ENCODE data around the gene NR2E1.

The NR2E1 gene

DNA sequence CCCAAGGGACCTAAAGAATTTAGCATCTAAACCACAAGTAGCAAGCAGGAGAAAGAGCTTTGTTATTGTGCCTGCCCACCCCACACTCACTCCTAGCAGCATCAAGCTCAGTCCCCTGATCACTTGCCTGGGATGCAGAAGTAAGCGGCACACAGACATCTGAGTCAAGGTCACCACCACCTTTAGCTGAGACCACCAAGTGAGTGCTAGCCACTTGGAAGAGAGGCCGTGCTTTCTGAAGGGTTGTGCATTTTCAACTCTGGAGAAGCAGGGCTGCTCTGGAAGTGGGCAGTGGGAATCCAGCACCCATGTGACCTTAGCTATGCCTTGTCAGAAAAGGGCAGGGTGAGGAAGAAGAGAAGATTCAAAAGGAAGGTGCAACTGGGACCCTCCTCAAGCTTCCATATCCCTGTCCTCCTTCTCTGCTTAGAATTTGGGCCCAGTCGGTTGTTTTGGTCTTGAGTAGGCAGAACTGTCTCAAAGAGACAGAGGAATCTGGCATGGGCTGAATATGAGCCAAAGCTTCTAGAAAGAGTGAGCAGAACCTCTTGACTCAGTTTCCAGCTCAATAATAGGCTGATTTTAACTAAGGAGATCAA, 6.2 kb downstream of the NR2E1 start:
- ATAC-seq, result no peak

DNA sequence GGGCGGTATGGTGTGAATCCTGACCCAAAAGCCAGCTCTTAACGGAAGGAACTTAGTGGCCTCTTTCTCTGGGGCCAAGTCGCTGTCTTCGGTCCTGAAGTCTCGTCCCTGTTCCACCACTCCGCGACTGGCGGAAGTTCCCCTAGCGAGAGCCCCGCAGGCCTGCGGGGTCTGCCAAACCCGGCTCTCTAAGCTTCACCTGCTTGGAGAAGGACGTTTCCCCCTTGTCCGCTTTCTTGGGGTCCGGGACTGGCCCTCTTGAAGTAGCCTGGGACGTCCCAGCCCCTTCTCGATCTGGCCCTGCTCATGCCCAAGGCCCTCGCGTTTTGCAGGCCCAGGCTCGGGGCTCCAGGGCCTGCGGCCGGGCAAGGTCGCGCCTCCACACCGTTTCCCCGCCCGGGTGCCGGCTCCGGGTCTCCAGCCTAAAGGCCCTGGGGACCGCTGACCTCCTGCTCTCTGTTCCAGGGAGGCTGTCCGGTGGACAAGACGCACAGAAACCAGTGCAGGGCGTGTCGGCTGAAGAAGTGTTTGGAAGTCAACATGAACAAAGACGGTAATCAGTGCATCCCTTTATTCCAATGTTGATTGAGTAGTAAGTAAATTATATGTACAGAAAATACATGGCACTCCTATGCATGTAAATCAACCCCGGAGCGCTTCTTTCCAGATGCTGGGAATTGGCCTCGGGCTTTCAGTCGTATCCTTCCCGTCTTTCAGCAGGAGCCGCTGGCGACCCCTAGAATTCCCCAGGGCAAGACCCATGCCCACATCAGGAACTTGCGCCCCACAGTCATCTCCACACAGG, 8.8 kb downstream of the NR2E1 start:
- no peak for ATAC-seq

DNA sequence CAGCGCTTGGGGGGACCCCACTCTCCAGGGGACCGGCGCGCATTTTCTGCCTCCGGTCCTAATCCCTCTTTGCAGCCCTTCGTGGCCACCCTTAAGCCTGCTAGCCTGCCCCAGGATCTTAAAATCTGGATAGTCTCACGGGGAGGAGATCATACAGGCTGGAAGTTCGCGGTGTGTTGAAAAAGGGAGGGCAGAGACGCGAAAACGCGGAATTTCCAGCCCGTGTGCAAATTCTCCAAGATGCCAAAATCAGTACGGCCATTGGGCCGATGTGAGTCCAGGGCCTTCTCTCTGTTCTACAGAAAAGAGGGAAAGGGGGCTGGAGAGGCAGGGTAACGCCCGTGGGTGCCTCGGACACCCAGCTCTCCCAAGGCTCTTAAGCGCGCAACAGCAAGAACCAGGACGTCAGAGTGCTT, 9.4 kb downstream of the NR2E1 start:
- ATAC-seq, result no peak

DNA sequence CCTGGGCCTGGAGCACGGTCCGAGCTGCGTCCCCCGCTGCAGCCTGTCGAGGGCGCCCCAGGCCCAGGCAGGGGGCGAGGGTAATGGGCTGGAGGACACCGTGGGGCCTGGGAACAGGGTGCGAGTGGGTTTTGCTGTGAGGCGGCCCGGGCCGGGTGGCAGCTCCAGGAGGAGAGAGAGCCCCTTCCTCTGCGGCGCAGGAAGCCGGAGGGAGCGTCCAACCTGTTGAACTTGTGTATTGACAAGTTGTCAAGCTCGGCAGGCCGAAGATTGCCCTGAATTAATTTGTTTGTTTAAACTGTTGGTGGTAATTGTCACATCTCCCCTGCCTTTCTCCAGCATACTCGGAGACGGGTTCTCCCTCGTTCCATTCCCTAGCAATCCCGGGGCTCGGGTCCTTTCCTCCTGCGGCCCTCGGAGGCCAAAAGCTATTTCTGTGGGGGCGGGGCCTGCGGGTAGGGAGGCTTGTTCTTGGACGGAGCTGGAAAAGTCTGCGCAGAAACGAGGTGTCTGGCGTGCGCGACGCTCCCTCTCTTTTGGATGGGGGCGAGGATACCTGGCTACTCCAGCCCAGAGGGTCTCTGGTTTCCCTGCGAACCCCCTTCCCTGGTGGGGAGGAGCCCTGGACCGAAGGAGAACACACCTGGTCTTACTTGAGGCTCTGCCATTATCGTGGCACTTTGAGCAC, 9.9 kb downstream of the NR2E1 start:
- no peak for ATAC-seq

DNA sequence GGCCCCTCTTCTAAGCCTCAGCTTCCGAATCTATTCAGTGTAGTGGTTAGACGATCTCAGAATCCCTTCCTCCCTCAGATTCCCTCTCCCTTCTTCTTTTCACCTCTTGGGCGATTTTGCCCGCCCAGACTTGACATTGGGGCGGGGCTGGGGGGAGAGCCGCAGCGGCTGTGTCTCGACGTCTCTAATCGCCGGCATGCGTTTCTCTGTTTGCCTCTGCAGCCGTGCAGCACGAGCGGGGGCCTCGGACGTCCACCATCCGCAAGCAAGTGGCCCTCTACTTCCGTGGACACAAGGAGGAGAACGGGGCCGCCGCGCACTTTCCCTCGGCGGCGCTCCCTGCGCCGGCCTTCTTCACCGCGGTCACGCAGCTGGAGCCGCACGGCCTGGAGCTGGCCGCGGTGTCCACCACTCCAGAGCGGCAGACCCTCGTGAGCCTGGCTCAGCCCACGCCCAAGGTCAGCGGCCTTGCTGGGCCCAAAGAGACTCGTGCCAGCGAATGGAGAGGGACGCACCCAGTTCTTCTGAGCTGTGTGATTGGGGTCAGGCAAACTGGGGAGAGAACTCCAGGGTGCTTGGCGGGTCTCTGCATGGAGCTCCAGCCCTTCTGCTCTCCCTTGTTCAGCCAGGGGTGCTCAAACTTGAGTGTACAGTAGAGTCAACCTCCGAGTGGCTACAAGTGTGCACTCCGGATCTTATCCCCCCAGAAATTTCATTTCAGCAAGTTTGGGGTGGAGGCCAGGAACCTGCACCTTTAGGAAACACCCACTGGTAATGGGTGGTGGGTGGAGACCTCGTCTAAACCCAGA, 10.7 kb downstream of the NR2E1 start:
- no peak for ATAC-seq

DNA sequence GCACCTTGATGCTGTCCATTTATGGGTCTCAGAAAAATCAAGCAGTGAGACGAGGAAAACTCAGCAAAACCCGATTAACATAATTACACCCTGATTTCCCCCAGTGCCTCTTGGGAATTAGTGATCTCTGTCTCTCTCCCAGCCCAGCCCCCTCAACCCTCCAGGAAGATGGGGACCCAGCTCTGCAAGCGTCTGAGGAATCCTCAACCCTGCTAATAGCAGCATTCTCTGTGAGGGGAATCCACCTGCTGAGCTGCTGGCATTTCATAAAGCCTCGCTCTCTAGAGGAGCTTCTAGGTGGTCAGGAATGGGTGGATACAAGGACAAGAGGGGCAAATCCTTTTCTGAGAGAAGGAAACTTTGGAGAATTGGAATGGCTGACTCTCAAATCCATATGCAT, 13.9 kb downstream of the NR2E1 start:
- ATAC-seq, result no peak

DNA sequence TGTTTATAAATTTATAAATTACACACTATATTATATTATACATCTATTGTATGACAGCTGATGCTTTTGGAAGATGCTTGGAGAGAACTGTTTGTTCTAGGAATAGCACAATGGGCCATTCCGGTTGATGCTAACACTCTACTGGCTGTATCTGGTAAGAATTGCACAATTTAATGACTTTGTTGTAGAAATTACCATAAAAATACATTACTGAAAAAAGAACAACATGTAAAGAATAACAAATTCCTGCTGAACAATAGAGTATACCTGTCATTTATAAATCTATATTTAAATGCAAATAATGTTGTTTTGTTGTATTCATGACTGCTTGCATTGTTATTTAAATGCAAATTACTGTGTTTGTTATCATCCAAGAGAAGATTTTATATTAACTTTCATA, 14.4 kb downstream of the NR2E1 start:
- no peak for ATAC-seq

- no peak for ATAC-seq
Observed at GRCh38 chr6:108180776-108181175, 15.0 kb downstream of the NR2E1 start.

DNA sequence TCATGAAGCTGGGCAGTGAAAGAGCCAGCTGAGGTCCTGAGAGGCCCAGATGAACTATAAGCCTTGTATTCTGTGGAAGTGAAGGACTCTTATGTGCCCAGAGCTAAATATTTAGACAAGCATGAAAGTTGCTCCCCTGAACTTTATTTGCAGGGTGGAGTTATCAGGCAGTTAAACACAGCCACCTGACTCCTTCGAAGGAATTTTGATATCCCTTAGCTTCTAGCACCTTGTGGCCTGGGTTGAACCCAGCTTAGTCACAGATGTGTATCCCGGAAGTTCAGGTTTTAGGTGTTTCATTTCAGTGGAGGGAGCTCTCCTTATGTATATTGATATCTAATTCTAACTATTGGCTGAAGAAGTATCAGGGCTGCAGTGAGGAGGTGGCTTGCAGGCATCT, 20.4 kb downstream of the NR2E1 start:
- ATAC-seq, result no peak

DNA sequence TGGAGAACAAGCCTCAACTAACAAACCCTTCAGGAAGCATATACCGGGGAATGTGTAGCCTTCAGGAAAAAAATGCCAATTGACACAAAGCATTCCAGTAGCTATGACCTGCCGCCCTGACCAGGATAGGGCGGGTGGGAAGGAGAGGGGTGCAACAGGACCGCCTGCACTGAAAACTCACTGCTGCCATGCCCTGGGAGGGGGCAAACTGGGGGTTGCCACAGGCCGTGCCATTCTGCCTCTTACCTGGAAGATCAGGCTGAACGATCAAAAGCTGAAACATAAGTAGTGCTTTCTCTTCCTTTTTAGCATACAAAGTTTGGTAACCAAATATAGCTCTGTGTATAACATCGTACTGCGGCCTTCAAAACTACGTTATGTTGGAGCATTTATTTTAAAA, 21.7 kb downstream of the NR2E1 start:
- ATAC-seq, result no peak

- no peak for ATAC-seq
Observed at GRCh38 chr6:108193131-108193530, 27.3 kb downstream of the NR2E1 start.

GRCh38 chr6:108193835-108194234, 28.0 kb downstream of the NR2E1 start:
- no peak for ATAC-seq

- no peak for ATAC-seq
Observed at GRCh38 chr6:108194503-108194902, 28.7 kb downstream of the NR2E1 start.

GRCh38 chr6:108195209-108195608, 29.4 kb downstream of the NR2E1 start:
- no peak for ATAC-seq

- no peak for ATAC-seq
Observed at GRCh38 chr6:108198761-108199498, 33.1 kb downstream of the NR2E1 start.

GRCh38 chr6:108200186-108200585, 34.4 kb downstream of the NR2E1 start:
- ATAC-seq, result no peak

DNA sequence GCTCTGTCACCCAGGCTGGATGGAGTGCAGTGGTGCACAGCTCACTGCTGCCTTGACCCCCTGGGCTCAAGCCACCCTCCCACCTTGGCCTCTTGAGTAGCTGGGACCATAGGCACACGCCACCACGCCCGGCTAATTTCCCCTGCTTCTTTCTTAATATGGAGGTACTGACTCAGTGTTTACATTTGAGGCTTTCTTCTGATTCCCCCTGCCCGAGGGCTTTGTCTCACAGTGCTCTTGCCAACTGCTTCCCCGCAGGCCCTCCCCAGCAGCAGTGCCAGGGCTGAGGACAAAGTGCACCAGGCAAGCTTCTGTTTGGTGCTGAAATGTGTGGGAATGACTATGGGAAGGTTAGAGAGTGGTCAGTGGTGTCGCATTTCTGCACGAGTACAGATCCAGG, 34.8 kb downstream of the NR2E1 start:
- ATAC-seq, result no peak

GRCh38 chr6:108203189-108204112, 37.6 kb downstream of the NR2E1 start:
- no peak for ATAC-seq

DNA sequence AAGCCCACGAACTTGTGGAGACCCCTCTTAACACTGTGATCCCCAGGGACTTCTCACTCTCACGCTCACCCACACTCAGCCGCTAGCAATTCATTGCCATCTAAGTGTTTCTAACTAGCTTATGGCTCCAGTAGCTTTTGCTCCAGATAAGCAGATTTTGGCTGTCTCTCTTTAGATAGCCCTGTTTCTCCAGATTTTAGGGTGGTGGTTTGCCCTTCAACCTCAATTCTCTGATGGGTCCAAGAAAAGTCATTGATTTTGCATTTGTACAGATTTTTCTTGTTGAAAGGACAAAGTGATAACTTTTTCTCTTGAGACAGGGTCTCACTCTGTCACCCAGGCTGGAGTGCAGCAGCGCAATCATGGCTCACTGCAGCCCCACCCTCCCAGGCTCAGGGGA, 41.2 kb downstream of the NR2E1 start:
- ATAC-seq, result no peak

GRCh38 chr6:108209738-108210137, 43.9 kb downstream of the NR2E1 start:
- no peak for ATAC-seq

DNA sequence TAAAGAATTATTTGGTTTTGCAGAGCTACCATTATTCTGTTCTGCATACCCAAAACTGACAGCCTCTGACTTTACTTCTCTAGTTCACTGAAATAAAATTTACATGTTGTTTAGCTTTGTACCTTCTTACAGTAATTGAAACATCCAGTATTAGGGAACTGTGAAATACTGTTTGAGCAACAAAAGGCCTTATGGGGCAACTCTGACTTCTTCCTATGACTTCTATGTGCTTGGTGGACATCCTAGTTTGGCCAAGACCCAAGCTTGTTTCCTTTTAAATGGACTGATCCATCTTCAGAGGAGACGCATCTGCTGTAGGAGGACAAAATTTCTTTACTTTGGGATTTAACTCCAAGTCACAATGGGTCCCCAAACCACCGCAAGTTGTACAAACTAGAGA, 44.7 kb downstream of the NR2E1 start:
- ATAC-seq, result no peak
